Type B pancreatic cell (in vitro differentiated cells): ENCODE data around the gene MYL6. TPM values are rescaled to one million over a fixed set of nuclear protein-coding genes. Genes with fewer than 3 reads are reported as not detected.

Experiments
- DNase-seq: peaks from one replicate; pipeline ENCODE4 v3.0.0; 2021; ENCODE audit warnings: mixed read lengths; ENCODE audit not compliant: unreplicated experiment; ENCODE audit errors: extremely low spot score
- H3K27ac Mint-ChIP-seq: 2 replicates; pipeline ENCODE4 v1.8.0; 2021; ENCODE audit warnings: mild to moderate bottlenecking, mixed read lengths
- H3K27me3 Mint-ChIP-seq: 2 replicates; pipeline ENCODE4 v1.8.0; 2021; ENCODE audit warnings: mixed read lengths
- H3K36me3 Mint-ChIP-seq: 2 replicates; pipeline ENCODE4 v1.8.0; 2021; ENCODE audit warnings: mixed read lengths
- H3K4me1 Mint-ChIP-seq: one replicate; pipeline ENCODE4 v1.8.0; 2021; ENCODE audit warnings: mixed read lengths; ENCODE audit not compliant: unreplicated experiment
- H3K4me3 Mint-ChIP-seq: 2 replicates; pipeline ENCODE4 v1.8.0; 2021; ENCODE audit warnings: mild to moderate bottlenecking, mixed read lengths
- H3K9me3 Mint-ChIP-seq: 2 replicates; pipeline ENCODE4 v1.8.0; 2021; ENCODE audit warnings: mixed read lengths
- CTCF ChIP-seq: fragments of 200-600 bp; sonication (generic); conservative IDR thresholded peaks from 2 replicates; pipeline ENCODE4 v1.5.0; 2021; ENCODE audit warnings: antibody characterized with exemption, mild to moderate bottlenecking
- total RNA-seq: library from RNA; stranded (reverse); gene quantifications from 2 replicates; pipeline ENCODE4 v1.2.1, GENCODE V29; 2021; ENCODE audit warnings: low replicate concordance

The MYL6 gene
- total RNA-seq, 1 donor from 2014 or later = 1,223 TPM

GRCh38 chr12:56127888-56128669 is 30.1 kb upstream of the MYL6 start, which contains the start of gene ESYT1:
ESYT1 (plus strand) TSS chr12:56128267; CDS start chr12:56128320, 53 bp downstream.
- Mint-ChIP-seq H3K36me3 (peaks cover 21% of the 10 kb centered on the region), H3K27me3 (no peaks in the 10 kb centered on the region), H3K4me1 (peaks cover 44% of the 10 kb centered on the region), H3K4me3 (peak within 1 kb of the TSS; percentile 99), H3K27ac (peak within 1 kb of the TSS; percentile 94), H3K9me3 (no peaks in the 10 kb centered on the region)
- DNase-seq = peak; percentile 97
- no peak for TF ChIP-seq CTCF

DNA sequence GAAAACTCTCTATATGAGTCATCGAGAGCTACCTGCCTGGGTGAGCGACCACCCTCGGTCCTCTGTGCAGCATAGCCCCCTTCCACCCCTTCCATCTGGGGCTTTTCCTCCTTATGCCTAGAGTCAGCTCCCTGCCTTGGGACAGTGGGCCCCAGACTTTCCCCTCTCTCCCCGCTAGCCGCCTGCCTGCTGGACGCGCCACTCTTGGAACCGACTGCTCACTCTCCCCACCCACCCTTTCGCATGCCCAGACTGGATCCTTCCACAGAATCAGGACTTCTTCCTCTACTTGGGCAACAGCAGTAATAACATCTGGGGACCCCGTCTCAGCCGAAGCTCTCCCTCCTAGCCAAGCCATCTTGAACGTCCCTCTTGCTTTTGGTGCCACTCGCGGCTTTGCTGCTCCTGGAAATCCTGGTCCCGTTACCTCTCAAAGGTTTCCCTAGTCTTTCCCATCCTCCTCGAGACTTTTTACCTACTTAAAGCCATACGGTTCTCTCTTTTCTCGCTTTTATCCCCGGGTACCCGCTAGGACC is 29.4 kb upstream of the MYL6 start:
- no peak for TF ChIP-seq CTCF
- H3K4me3 Mint-ChIP-seq = peak overlapping the region; percentile 99
- no peak for DNase-seq
- no peaks in the 10 kb centered on the region for H3K9me3 Mint-ChIP-seq
- peaks cover 24% of the 10 kb centered on the region for H3K36me3 Mint-ChIP-seq
- no peaks in the 10 kb centered on the region for H3K27me3 Mint-ChIP-seq
- H3K4me1 Mint-ChIP-seq = peaks cover 42% of the 10 kb centered on the region
- H3K27ac Mint-ChIP-seq = peak overlapping the region; percentile 94

DNA sequence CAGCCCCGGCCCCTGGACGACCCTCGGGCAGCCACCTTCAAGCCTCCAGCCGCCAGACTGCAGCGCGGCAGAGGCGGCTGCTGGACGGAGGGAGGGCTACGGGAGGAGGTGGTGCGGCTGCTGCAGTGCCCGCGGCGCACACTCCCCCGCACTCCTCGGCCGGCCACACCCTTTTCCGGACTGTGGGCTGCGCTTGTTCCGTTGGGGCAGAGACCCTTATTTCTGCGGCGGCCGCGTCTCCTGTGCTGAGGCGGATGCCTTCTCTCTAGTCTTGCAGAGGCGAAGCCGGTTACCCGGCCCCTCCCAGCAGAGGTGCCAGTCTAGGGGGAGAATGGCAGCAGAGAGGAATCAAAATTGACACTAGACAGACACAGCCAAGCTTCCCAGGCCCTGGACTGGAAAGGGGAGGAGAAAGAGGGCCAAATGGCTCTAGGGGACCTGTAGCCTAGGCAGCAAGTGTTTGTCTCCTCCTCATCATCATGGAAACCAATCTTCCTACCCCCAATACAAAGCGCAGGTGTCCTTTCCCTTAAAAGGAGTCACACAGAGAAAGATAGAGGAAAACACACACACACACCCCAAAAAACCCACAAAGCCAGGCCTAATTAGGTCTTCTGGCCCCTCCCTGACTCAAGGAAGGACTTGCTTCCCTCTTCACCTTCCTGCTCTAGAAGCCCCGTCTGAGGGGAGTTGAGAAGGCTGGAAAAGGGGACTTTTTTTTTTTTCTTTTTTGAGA is 28.8 kb upstream of the MYL6 start:
- Mint-ChIP-seq H3K36me3 (peaks cover 22% of the 10 kb centered on the region), H3K4me3 (peak overlapping the region; percentile 99), H3K9me3 (no peaks in the 10 kb centered on the region), H3K27me3 (no peaks in the 10 kb centered on the region), H3K27ac (peak overlapping the region; percentile 94), H3K4me1 (peaks cover 36% of the 10 kb centered on the region)
- TF ChIP-seq CTCF = no peak
- DNase-seq = peak; percentile 78

GRCh38 chr12:56129942-56130495 is 28.1 kb upstream of the MYL6 start:
- TF ChIP-seq CTCF = no peak
- Mint-ChIP-seq H3K27ac (peak overlapping the region; percentile 94), H3K27me3 (no peaks in the 10 kb centered on the region), H3K4me1 (peaks cover 35% of the 10 kb centered on the region), H3K9me3 (no peaks in the 10 kb centered on the region), H3K36me3 (peaks cover 22% of the 10 kb centered on the region), H3K4me3 (peak overlapping the region; percentile 86)
- no peak for DNase-seq

DNA sequence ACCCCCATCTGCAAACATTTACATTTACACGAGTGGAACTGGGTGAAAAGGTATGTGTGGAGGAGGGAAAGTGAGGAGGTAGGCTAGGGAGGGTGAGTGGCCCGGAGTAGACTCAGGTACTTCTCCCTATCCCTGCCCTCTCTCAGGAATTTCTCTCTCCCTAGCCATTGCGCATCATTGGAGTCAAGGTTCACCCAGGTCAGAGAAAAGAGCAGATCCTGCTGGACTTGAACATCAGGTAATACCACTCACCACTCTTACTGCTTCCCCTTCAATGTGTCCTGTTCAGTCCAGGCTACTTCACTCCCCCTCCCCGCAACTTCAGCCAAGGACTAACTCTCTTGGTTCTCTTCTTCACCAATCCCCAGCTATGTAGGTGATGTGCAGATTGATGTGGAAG is 27.3 kb upstream of the MYL6 start:
- Mint-ChIP-seq H3K27me3 (no peaks in the 10 kb centered on the region), H3K4me1 (peaks cover 34% of the 10 kb centered on the region), H3K9me3 (no peaks in the 10 kb centered on the region), H3K36me3 (peaks cover 23% of the 10 kb centered on the region), H3K4me3 (peak overlapping the region; percentile 86), H3K27ac (no peak overlapping the region)
- no peak for DNase-seq
- no peak for TF ChIP-seq CTCF
